GM23338 (cell line): ENCODE data around the gene SPATS2. TPM values are rescaled to one million over a fixed set of nuclear protein-coding genes. Genes with fewer than 3 reads are reported as not detected.

Experiments used
- ATAC-seq: fragments of 200-7000 bp; cut with Tn5 transposase; 3 replicates; pipeline ENCODE4 v1.9.1; 2020
- DNase-seq: peaks from one replicate; pipeline ENCODE4 v3.0.0-alpha.2; 2015; ENCODE audit warnings: low spot score
- H2AFZ ChIP-seq: fragments of 200-600 bp; sonication (generic); 2 replicates; pipeline ENCODE4 v1.8.0; 2016; ENCODE audit warnings: antibody characterized with exemption, mild to moderate bottlenecking, moderate library complexity
- H3F3A ChIP-seq: fragments of 200-600 bp; sonication (generic); replicated peaks from 2 replicates; pipeline ENCODE4 v1.8.0; 2017; ENCODE audit warnings: antibody characterized with exemption, mixed run types, low read depth
- H3K27ac ChIP-seq: fragments of 200-600 bp; sonication (generic); 2 replicates; pipeline ENCODE4 v1.6.1; 2016; ENCODE audit warnings: low read depth
- H3K27me3 ChIP-seq: fragments of 200-600 bp; sonication (generic); 2 replicates; pipeline ENCODE4 v1.8.0; 2016; ENCODE audit warnings: mild to moderate bottlenecking, mixed run types, moderate library complexity; ENCODE audit not compliant: insufficient read depth
- H3K36me3 ChIP-seq: fragments of 200-600 bp; sonication (generic); 2 replicates; pipeline ENCODE4 v1.8.0; 2016; ENCODE audit warnings: mild to moderate bottlenecking; ENCODE audit not compliant: insufficient read depth
- H3K4me1 ChIP-seq: fragments of 200-600 bp; sonication (generic); 2 replicates; pipeline ENCODE4 v1.8.0; 2016; ENCODE audit warnings: mild to moderate bottlenecking, moderate library complexity; ENCODE audit not compliant: insufficient read depth
- H3K4me2 ChIP-seq: fragments of 200-600 bp; sonication (generic); 2 replicates; pipeline ENCODE4 v1.7.1; 2017; ENCODE audit warnings: mixed run types
- H3K4me3 ChIP-seq: fragments of 200-600 bp; sonication (generic); 2 replicates; pipeline ENCODE4 v1.6.1; 2016; ENCODE audit warnings: mixed run types
- H3K79me2 ChIP-seq: fragments of 200-600 bp; sonication (generic); replicated peaks from 2 replicates; pipeline ENCODE4 v1.8.0; 2017; ENCODE audit warnings: mild to moderate bottlenecking; ENCODE audit not compliant: insufficient read depth
- H3K9me2 ChIP-seq: fragments of 200-600 bp; sonication (generic); 2 replicates; pipeline ENCODE4 v1.8.0; 2017; ENCODE audit not compliant: insufficient read depth
- H4K20me1 ChIP-seq: fragments of 200-600 bp; sonication (generic); replicated peaks from 2 replicates; pipeline ENCODE4 v1.8.0; 2017; ENCODE audit warnings: mild to moderate bottlenecking; ENCODE audit not compliant: insufficient read depth
- H3K27ac Mint-ChIP-seq: 2 replicates; pipeline ENCODE4 v1.8.0; 2020; ENCODE audit warnings: inconsistent platforms, mild to moderate bottlenecking, moderate library complexity, mixed read lengths
- H3K27me3 Mint-ChIP-seq: 3 replicates; pipeline ENCODE4 v1.8.0; 2022; ENCODE audit warnings: low read depth, mild to moderate bottlenecking, moderate library complexity, mixed read lengths, inconsistent platforms; ENCODE audit not compliant: insufficient read depth, poor library complexity
- H3K36me3 Mint-ChIP-seq: 3 replicates; pipeline ENCODE4 v1.8.0; 2021; ENCODE audit warnings: low read depth, mild to moderate bottlenecking, inconsistent platforms, moderate library complexity, mixed read lengths
- H3K4me1 Mint-ChIP-seq: 3 replicates; pipeline ENCODE4 v1.8.0; 2020; ENCODE audit warnings: mild to moderate bottlenecking, inconsistent platforms, mixed read lengths
- H3K4me3 Mint-ChIP-seq: 3 replicates; pipeline ENCODE4 v1.8.0; 2021; ENCODE audit warnings: moderate library complexity, mild to moderate bottlenecking, inconsistent platforms, mixed read lengths
- H3K9me3 Mint-ChIP-seq: 3 replicates; pipeline ENCODE4 v1.8.0; 2020; ENCODE audit warnings: moderate library complexity, mild to moderate bottlenecking, inconsistent platforms, mixed read lengths
- CREB1 ChIP-seq: fragments of 250-450 bp; sonication (Bioruptor Pico); IDR thresholded peaks from 2 replicates; pipeline ENCODE4 v1.5.0; 2020; ENCODE audit warnings: low read depth, mild to moderate bottlenecking, moderate library complexity
- CTCF ChIP-seq, 2 experiments: fragments of 200-600 bp in 1 of 2; sonication (generic) in 1 of 2; conservative IDR thresholded peaks; 2 replicates each; pipeline versions ENCODE4 v1.5.1 to v1.6.1; 2016 to 2017; ENCODE audit warnings: antibody characterized with exemption in 2 of 2, low read depth in 2 of 2, mild to moderate bottlenecking in 2 of 2, moderate library complexity in 1 of 2
- ETS1 ChIP-seq: IDR thresholded peaks from 2 replicates; pipeline ENCODE4 v1.6.1; 2016; ENCODE audit warnings: antibody characterized with exemption
- EZH2phosphoT487 ChIP-seq: fragments of 200-600 bp; sonication (generic); IDR thresholded peaks from one replicate; pipeline ENCODE4 v1.8.1; 2018; ENCODE audit warnings: antibody characterized with exemption; ENCODE audit not compliant: unreplicated experiment
- REST ChIP-seq: IDR thresholded peaks from one replicate; pipeline ENCODE4 v1.6.1; 2018; ENCODE audit warnings: antibody characterized with exemption; ENCODE audit not compliant: unreplicated experiment
- ZNF114 ChIP-seq: fragments of 250-450 bp; sonication (Bioruptor Pico); IDR thresholded peaks from 2 replicates; pipeline ENCODE4 v1.5.0; 2020; ENCODE audit warnings: mild to moderate bottlenecking, moderate library complexity
- ZNF331 ChIP-seq: fragments of 250-450 bp; sonication (Bioruptor Pico); IDR thresholded peaks from 2 replicates; pipeline ENCODE4 v1.5.0; 2020; ENCODE audit warnings: low read depth, mild to moderate bottlenecking, moderate library complexity
- ZNF462 ChIP-seq: fragments of 250-450 bp; sonication (Bioruptor Pico); IDR thresholded peaks from 2 replicates; pipeline ENCODE4 v1.5.0; 2020; ENCODE audit warnings: mild to moderate bottlenecking, moderate library complexity
- polyA plus RNA-seq: library from polyadenylated mRNA; unstranded; fragments of >200 nt; fragmentation: Nextera tagmentation; extraction: Ambion mirVana; gene quantifications from 2 replicates; pipeline ENCODE4 v1.2.1, GENCODE V29; 2016
- total RNA-seq: library from RNA; depleted of rRNA; stranded (reverse); fragments of >200 nt; shearing (Covaris generic); gene quantifications from 2 replicates; pipeline ENCODE4 v1.2.3, GENCODE V29; 2014

Gene SPATS2
- total and polyA plus RNA-seq, 2 experiments from 2014 or later = 20.6 to 61.0 TPM

- Histone ChIP-seq H3K4me2 (peak overlapping the region; percentile 87), H3K79me2 (no peaks in the 10 kb centered on the region), H3K36me3 (0 out of 2 replicates have a peak, but pooled peaks cover under 1% of the 10 kb centered on the region), H4K20me1 (peaks cover 12% of the 10 kb centered on the region), H3K4me1 (peaks cover 14% of the 10 kb centered on the region), H3K9me2 (no peaks in the 10 kb centered on the region), H3K4me3 (peak overlapping the region; percentile 56), H3F3A (peaks cover 23% of the 10 kb centered on the region), H3K27ac (no peak overlapping the region), H2AFZ (peak overlapping the region; percentile 84; the same call in 1 of the 2 replicates), H3K27me3 (peaks cover 70% of the 10 kb centered on the region)
- TF ChIP-seq CTCF (conservative IDR thresholded peaks at IDR 0.05; ENCODE audit: low read depth in 2 of 2) (no peak), ZNF462 (CRISPR knock-in tag) (no peak), REST (no peak), ETS1 (no peak), ZNF331 (CRISPR knock-in tag) (no peak), CREB1 (CRISPR knock-in tag) (no peak), ZNF114 (no peak), EZH2phosphoT487 (peak; percentile 66)
- Mint-ChIP-seq H3K9me3 (peaks cover 5% of the 10 kb centered on the region; the same call in 2 of the 3 replicates), H3K4me3 (peak overlapping the region; percentile 78), H3K4me1 (peaks cover 35% of the 10 kb centered on the region), H3K36me3 (peaks cover 24% of the 10 kb centered on the region), H3K27ac (no peak overlapping the region), H3K27me3 (peaks cover 72% of the 10 kb centered on the region)
- DNase-seq (peak; percentile 49), ATAC-seq (peak; percentile 3)
Observed at GRCh38 chr12:49332891-49333371, 34.3 kb upstream of the SPATS2 start.
